Brain pericyte (primary cell): ENCODE data around the gene SPDYE4.
"Not testable (repeated sequence)": the region's sequence is repeated elsewhere in the genome, so short reads cannot be mapped to it uniquely, and the experiment has no call there.

ENCODE experiments used
- DNase-seq: peaks from one replicate; pipeline ENCODE4 v3.0.0-alpha.2; 2012; ENCODE audit warnings: low read depth, low spot score

Gene SPDYE4

GRCh38 chr17:8758137-8758596, at the start of gene SPDYE4:
SPDYE4 (minus strand) TSS chr17:8758546; CDS start chr17:8758382, 164 bp downstream.
- DNase-seq: no peak

GRCh38 chr17:8806926-8807550, 48.7 kb upstream of the SPDYE4 start:
- DNase-seq: no peak

GRCh38 chr17:8806253-8806925, 48.0 kb upstream of the SPDYE4 start:
- DNase-seq: no peak

GRCh38 chr17:8805396-8805795, 47.0 kb upstream of the SPDYE4 start:
- not testable (repeated sequence) for DNase-seq

GRCh38 chr17:8803531-8804420, 45.4 kb upstream of the SPDYE4 start:
- no peak for DNase-seq

- DNase-seq: no peak
These were observed 42.9 kb upstream of the SPDYE4 start for GRCh38 chr17:8801135-8801840.

GRCh38 chr17:8800656-8801055, 42.3 kb upstream of the SPDYE4 start:
- no peak for DNase-seq

- DNase-seq: no peak
These were observed 41.3 kb upstream of the SPDYE4 start for GRCh38 chr17:8799570-8800212.

GRCh38 chr17:8798846-8799569, 40.7 kb upstream of the SPDYE4 start, which contains the start of gene MFSD6L:
MFSD6L (minus strand) TSS chr17:8799365; CDS start chr17:8799120, 245 bp downstream.
- no peak for DNase-seq

GRCh38 chr17:8798176-8798845, 40.0 kb upstream of the SPDYE4 start:
- no peak for DNase-seq

GRCh38 chr17:8797621-8798175, 39.4 kb upstream of the SPDYE4 start:
- DNase-seq: no peak

GRCh38 chr17:8794636-8795035, 36.3 kb upstream of the SPDYE4 start:
- no peak for DNase-seq

- DNase-seq: no peak
These were observed 35.3 kb upstream of the SPDYE4 start for GRCh38 chr17:8793649-8794048.

GRCh38 chr17:8792646-8793045, 34.3 kb upstream of the SPDYE4 start:
- DNase-seq: no peak

- no peak for DNase-seq
These were observed 33.5 kb upstream of the SPDYE4 start for GRCh38 chr17:8791910-8792270.

- DNase-seq: no peak
These were observed 33.0 kb upstream of the SPDYE4 start for GRCh38 chr17:8791248-8791909.

GRCh38 chr17:8789743-8790142, 31.4 kb upstream of the SPDYE4 start:
- DNase-seq: no peak

- no peak for DNase-seq
These were observed 30.7 kb upstream of the SPDYE4 start for GRCh38 chr17:8788998-8789397.
